ENCODE results near the gene P3H2. TPM values are rescaled to one million over a fixed set of nuclear protein-coding genes. Genes with fewer than 3 reads are reported as not detected.

P3H2 gene
- total RNA-seq, 4 donors from 2014 or later: 3.4 to 11.7 (median 7.4) TPM

- no peak for TF ChIP-seq CTCF (IDR thresholded peaks at IDR 0.05)
- ATAC-seq (ENCODE audit: low FRiP score): no peak
- no peak for DNase-seq (ENCODE audit: low spot score)
These were observed 198.9 kb downstream of the P3H2 start for GRCh38 chr3:189921770-189922169.

GRCh38 chr3:189914799-189915198 is 205.9 kb downstream of the P3H2 start:
- no peak for DNase-seq (ENCODE audit: low spot score)
- no peak for TF ChIP-seq CTCF (IDR thresholded peaks at IDR 0.05)
- peak; percentile 97 for ATAC-seq (ENCODE audit: low FRiP score)

DNA sequence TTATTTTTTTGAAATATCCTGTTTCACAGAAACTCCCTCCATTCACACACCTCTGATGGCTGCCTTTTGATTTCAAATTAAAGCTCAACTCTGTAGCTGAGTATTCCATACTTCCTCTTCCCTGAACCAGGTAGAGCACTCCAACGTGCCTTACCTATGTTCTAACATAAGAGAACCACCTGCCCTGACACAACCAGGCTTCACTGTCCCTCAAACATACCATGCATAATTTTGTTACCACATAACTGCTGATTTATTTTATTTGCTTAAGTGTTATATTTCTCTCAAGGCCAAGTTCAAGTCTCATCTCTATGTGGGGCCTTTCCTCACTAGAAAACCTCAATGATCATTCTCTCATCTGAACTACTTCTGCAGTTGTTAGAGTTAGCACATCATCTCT is 209.7 kb downstream of the P3H2 start:
- no peak for ATAC-seq (ENCODE audit: low FRiP score)
- no peak for DNase-seq (ENCODE audit: low spot score)
- TF ChIP-seq CTCF (IDR thresholded peaks at IDR 0.05): no peak

GRCh38 chr3:189909573-189909972 is 211.1 kb downstream of the P3H2 start:
- ATAC-seq (ENCODE audit: low FRiP score): no peak
- no peak for DNase-seq (ENCODE audit: low spot score)
- no peak for TF ChIP-seq CTCF (IDR thresholded peaks at IDR 0.05)

DNA sequence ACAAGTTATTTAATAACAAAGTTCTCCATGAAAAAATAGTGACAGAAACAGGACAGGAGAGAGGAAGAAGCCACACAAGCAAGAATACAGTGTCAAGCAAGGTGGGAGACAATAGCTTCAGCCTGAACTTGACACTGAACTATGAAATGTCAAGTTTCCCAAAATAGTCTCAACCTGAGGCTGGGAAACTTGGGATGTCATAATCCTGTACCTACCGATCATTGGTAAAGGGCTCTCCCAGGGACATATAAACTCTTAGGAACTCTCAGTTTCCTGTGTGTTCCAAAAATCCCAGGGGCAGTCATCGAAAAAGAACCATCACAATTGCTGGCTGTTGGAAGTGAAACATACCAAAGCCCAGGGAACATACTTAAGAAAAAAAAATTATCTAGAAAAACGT is 211.6 kb downstream of the P3H2 start:
- ATAC-seq (ENCODE audit: low FRiP score): no peak
- TF ChIP-seq CTCF (IDR thresholded peaks at IDR 0.05): no peak
- no peak for DNase-seq (ENCODE audit: low spot score)

- TF ChIP-seq CTCF (IDR thresholded peaks at IDR 0.05): no peak
- DNase-seq (ENCODE audit: low spot score): no peak
- no peak for ATAC-seq (ENCODE audit: low FRiP score)
These were observed 212.1 kb downstream of the P3H2 start for GRCh38 chr3:189908646-189909045.

DNA sequence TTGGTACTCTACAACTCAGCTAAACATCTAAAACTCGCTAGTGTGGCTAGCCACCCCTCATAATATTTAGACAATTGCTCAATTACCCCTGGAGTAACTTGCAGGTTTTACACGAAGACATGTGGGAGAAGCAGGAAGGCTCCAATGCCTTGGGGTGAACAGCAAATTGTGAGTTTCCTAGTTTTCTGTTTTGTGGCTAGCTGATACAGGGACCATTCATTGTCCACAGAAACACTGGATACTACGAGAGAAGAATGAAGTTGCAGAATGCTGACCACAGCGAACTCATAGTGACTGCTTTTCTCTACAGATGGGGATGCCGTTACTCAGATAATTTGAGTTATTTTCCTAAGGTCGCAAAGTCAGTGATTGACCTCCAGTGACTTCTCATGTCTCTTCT is 212.9 kb downstream of the P3H2 start:
- DNase-seq (ENCODE audit: low spot score) (no peak), ATAC-seq (ENCODE audit: low FRiP score) (no peak)
- TF ChIP-seq CTCF (IDR thresholded peaks at IDR 0.05): no peak

Small RNA genes within 50 kb of the gene (small RNA-seq; reads per million reads assigned to genes)
- gene RNU6-1109P: not detected

Other genes with a start within 250 kb of the P3H2 start
- 100 to 1,000 TPM in 1 of 4 donors, 10 to 100 TPM in 2, 1 to 10 TPM in 1; 2.7 to 184 (median 58.3) TPM for gene CLDN1, start 201.5 kb upstream of the P3H2 start, total RNA-seq

Data from omental fat pad (tissue), 4 donors.